WERI-Rb-1 (cell line): ENCODE data around the gene PLA2G5.

Source experiments
- DNase-seq: peaks from one replicate; pipeline ENCODE4 v3.0.0-alpha.2; 2020
- H3K27ac ChIP-seq: fragments of 250-450 bp; sonication (Bioruptor Pico); 2 replicates; pipeline ENCODE4 v1.5.1; 2020; ENCODE audit warnings: mild to moderate bottlenecking, moderate library complexity
- H3K27me3 ChIP-seq: fragments of 250-450 bp; sonication (Bioruptor Pico); 2 replicates; pipeline ENCODE4 v1.5.1; 2021; ENCODE audit warnings: mild to moderate bottlenecking, low read depth, moderate library complexity; ENCODE audit not compliant: insufficient read depth, severe bottlenecking
- H3K36me3 ChIP-seq: fragments of 250-450 bp; sonication (Bioruptor Pico); 2 replicates; pipeline ENCODE4 v1.5.1; 2020; ENCODE audit warnings: mild to moderate bottlenecking, moderate library complexity
- H3K4me3 ChIP-seq: 2 replicates; pipeline ENCODE4 v1.5.1; 2011; ENCODE audit warnings: low read depth, mild to moderate bottlenecking, control low read depth, low read length
- H3K9me3 ChIP-seq: fragments of 250-450 bp; sonication (Bioruptor Pico); 2 replicates; pipeline ENCODE4 v1.5.1; 2021; ENCODE audit warnings: mild to moderate bottlenecking, moderate library complexity; ENCODE audit not compliant: severe bottlenecking
- TF ChIP-seq, protein P1 (sequence below): IDR thresholded peaks from 2 replicates; pipeline ENCODE4 v1.5.1; 2011; ENCODE audit warnings: low read depth, mild to moderate bottlenecking, control low read depth, inconsistent platforms, low read length

PLA2G5 gene

GRCh38 chr1:20089328-20090077 lies 19.5 kb downstream of the PLA2G5 start:
- Histone ChIP-seq H3K27me3 (peaks cover 4% of the 10 kb centered on the region), H3K4me3 (no peak overlapping the region), H3K27ac (no peak overlapping the region), H3K36me3 (no peaks in the 10 kb centered on the region), H3K9me3 (no peaks in the 10 kb centered on the region)
- DNase-seq = no peak
- TF ChIP-seq, protein P1, sequence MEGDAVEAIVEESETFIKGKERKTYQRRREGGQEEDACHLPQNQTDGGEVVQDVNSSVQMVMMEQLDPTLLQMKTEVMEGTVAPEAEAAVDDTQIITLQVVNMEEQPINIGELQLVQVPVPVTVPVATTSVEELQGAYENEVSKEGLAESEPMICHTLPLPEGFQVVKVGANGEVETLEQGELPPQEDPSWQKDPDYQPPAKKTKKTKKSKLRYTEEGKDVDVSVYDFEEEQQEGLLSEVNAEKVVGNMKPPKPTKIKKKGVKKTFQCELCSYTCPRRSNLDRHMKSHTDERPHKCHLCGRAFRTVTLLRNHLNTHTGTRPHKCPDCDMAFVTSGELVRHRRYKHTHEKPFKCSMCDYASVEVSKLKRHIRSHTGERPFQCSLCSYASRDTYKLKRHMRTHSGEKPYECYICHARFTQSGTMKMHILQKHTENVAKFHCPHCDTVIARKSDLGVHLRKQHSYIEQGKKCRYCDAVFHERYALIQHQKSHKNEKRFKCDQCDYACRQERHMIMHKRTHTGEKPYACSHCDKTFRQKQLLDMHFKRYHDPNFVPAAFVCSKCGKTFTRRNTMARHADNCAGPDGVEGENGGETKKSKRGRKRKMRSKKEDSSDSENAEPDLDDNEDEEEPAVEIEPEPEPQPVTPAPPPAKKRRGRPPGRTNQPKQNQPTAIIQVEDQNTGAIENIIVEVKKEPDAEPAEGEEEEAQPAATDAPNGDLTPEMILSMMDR = no peak

GRCh38 chr1:20090119-20090518 lies 20.1 kb downstream of the PLA2G5 start:
- H3K4me3 ChIP-seq = no peak overlapping the region
- H3K27me3 ChIP-seq = peaks cover 4% of the 10 kb centered on the region
- DNase-seq = no peak
- no peaks in the 10 kb centered on the region for H3K9me3 ChIP-seq
- TF ChIP-seq, protein P1 = no peak
- no peak overlapping the region for H3K27ac ChIP-seq
- no peaks in the 10 kb centered on the region for H3K36me3 ChIP-seq

- no peaks in the 10 kb centered on the region for H3K9me3 ChIP-seq
- H3K27ac ChIP-seq = no peak overlapping the region
- peaks cover 4% of the 10 kb centered on the region for H3K27me3 ChIP-seq
- H3K36me3 ChIP-seq = no peaks in the 10 kb centered on the region
- no peak for DNase-seq
- H3K4me3 ChIP-seq = no peak overlapping the region
- TF ChIP-seq, protein P1 = no peak
Observed at GRCh38 chr1:20090641-20091040, 20.6 kb downstream of the PLA2G5 start.

- no peak for DNase-seq
- TF ChIP-seq, protein P1 = no peak
- H3K9me3 ChIP-seq = peaks cover 13% of the 10 kb centered on the region
- H3K27me3 ChIP-seq = peaks cover 4% of the 10 kb centered on the region
- H3K4me3 ChIP-seq = no peak overlapping the region
- no peaks in the 10 kb centered on the region for H3K36me3 ChIP-seq
- no peak overlapping the region for H3K27ac ChIP-seq
Observed at GRCh38 chr1:20093303-20093702, 23.3 kb downstream of the PLA2G5 start.

- Histone ChIP-seq H3K4me3 (no peak overlapping the region), H3K27me3 (peaks cover 4% of the 10 kb centered on the region), H3K36me3 (no peaks in the 10 kb centered on the region), H3K27ac (no peak overlapping the region), H3K9me3 (peaks cover 13% of the 10 kb centered on the region)
- TF ChIP-seq, protein P1 = no peak
- no peak for DNase-seq
Observed at GRCh38 chr1:20093940-20094391, 24.0 kb downstream of the PLA2G5 start.
